Measurements from ENCODE around the gene ZNF687. TPM values are rescaled to one million over a fixed set of nuclear protein-coding genes. Genes with fewer than 3 reads are reported as not detected.

Gene ZNF687
- polyA plus RNA-seq, 1 of the 3 experiments (the other 2 are of a cell fraction): 15.8 TPM

GRCh38 chr1:151287767-151288500 is 5.8 kb downstream of the ZNF687 start:
- Histone ChIP-seq H4K20me1 (ENCODE audit: insufficient read depth) (0 out of 2 replicates have a peak, but pooled peaks cover 4% of the 10 kb centered on the region), H3K36me3 (replicated peaks in 1 of 2; ENCODE audit: control insufficient read depth in 1 of 2, insufficient read depth in 2 of 2, low read length in 1 of 2) (peaks cover 22 to 66% of the 10 kb centered on the region in 2 experiments)

More at GRCh38 chr1:151287767-151288500, 5.8 kb downstream of the ZNF687 start:
- ChIA-PET CTCF (interaction anchor here (1.2 to 2.1 kb wide), 2 partner anchors 53 kb away, joined by 5 to 9 read pairs; no protein-coding TSS in a partner anchor), POLR2A (no interaction called here)
- no peak overlapping the region for H2AFZ ChIP-seq (ENCODE audit: low read depth)
- H3K27ac ChIP-seq (ENCODE audit: low read depth in 2 of 2, low read length in 1 of 2): no peak overlapping the region; a peak in 1 of 4 replicates
- peaks cover 0 to 14% of the 10 kb centered on the region in 2 experiments; a peak in 1 of 4 replicates for H3K4me1 ChIP-seq (ENCODE audit: control insufficient read depth in 1 of 2, insufficient read depth in 2 of 2, low read depth in 1 of 2, low read length in 1 of 2)
- no peak overlapping the region for H3K9ac ChIP-seq
- WGBS (ENCODE audit: low lambda C conversion rate): 95% methylated on average over 15 of the region's 22 CpGs
- no peaks in the 10 kb centered on the region for H3K9me3 ChIP-seq
- no peaks in the 10 kb centered on the region for H3K9me2 ChIP-seq
- H3K4me3 ChIP-seq (ENCODE audit: low read depth in 2 of 2, low read length in 1 of 2): no peak overlapping the region
- peaks cover 48% of the 10 kb centered on the region for H3K79me2 ChIP-seq (ENCODE audit: insufficient read depth)
- DNase-seq: no peak
- H3K27me3 ChIP-seq (ENCODE audit: insufficient read depth): no peaks in the 10 kb centered on the region
- no peaks in the 10 kb centered on the region for H3F3A ChIP-seq (replicated peaks; ENCODE audit: insufficient read depth)
- no peak overlapping the region for H3K4me2 ChIP-seq
- TF ChIP-seq CHD2 (IDR thresholded peaks at IDR 0.05; ENCODE audit: low read length, partially characterized antibody): no peak
- TF ChIP-seq MEF2A (IDR thresholded peaks at IDR 0.05; ENCODE audit: borderline replicate concordance, low read depth): no peak
- no peak for TF ChIP-seq MAX (IDR thresholded peaks at IDR 0.05; ENCODE audit: low read depth)
- TF ChIP-seq FOSL2 (IDR thresholded peaks at IDR 0.05; ENCODE audit: borderline replicate concordance, low read depth): no peak
- no peak for TF ChIP-seq REST (IDR thresholded peaks at IDR 0.05; ENCODE audit: low read depth, low read length)
- TF ChIP-seq ELF1 (IDR thresholded peaks at IDR 0.05): no peak
- no peak for TF ChIP-seq USF1 (IDR thresholded peaks at IDR 0.05; ENCODE audit: borderline replicate concordance, low read depth)
- no peak for TF ChIP-seq RAD21 (IDR thresholded peaks at IDR 0.05; ENCODE audit: low read length)
- no peak for TF ChIP-seq FOXM1 (IDR thresholded peaks at IDR 0.05; ENCODE audit: low read depth)
- no peak for TF ChIP-seq ZBTB33 (IDR thresholded peaks at IDR 0.05; ENCODE audit: borderline replicate concordance, low read depth)
- TF ChIP-seq POLR2AphosphoS5 (IDR thresholded peaks at IDR 0.05; ENCODE audit: low read depth, low read length): no peak
- no peak for TF ChIP-seq TEAD4 (IDR thresholded peaks at IDR 0.05; ENCODE audit: borderline replicate concordance, insufficient read depth)
- no peak for TF ChIP-seq PBX3 (IDR thresholded peaks at IDR 0.05)
- no peak for TF ChIP-seq EP300 (IDR thresholded peaks at IDR 0.05; ENCODE audit: borderline replicate concordance in 1 of 2, low read depth in 1 of 2, low read length in 1 of 2)
- no peak for TF ChIP-seq YY1 (IDR thresholded peaks at IDR 0.05; ENCODE audit: low read depth)
- TF ChIP-seq RFX5 (IDR thresholded peaks at IDR 0.05; ENCODE audit: low read length): no peak
- TF ChIP-seq MXI1 (IDR thresholded peaks at IDR 0.05; ENCODE audit: low read depth, low read length): no peak
- TF ChIP-seq FOXJ3 (CRISPR knock-in tag; IDR thresholded peaks at IDR 0.05): no peak
- TF ChIP-seq TAF1 (IDR thresholded peaks at IDR 0.05; ENCODE audit: borderline replicate concordance, low read depth, low read length): no peak
